DOHH2 (cell line): ENCODE results near the gene PES1.

Experiments used
- H3F3A ChIP-seq: fragments of 200-600 bp; sonication (generic), shearing (Covaris generic); 2 replicates; pipeline ENCODE4 v1.6.0; 2016; ENCODE audit warnings: antibody characterized with exemption, mild to moderate bottlenecking; ENCODE audit not compliant: control insufficient read depth, insufficient read depth
- H3K27ac ChIP-seq: fragments of 200-600 bp; sonication (generic); 2 replicates; pipeline ENCODE4 v1.5.1; 2014; ENCODE audit warnings: low read depth, mild to moderate bottlenecking, low read length, moderate library complexity
- H3K27me3 ChIP-seq: fragments of 200-600 bp; sonication (generic); 2 replicates; pipeline ENCODE4 v1.6.1; 2014; ENCODE audit warnings: mild to moderate bottlenecking, low read length, mixed read lengths; ENCODE audit not compliant: control insufficient read depth
- H3K36me3 ChIP-seq: fragments of 200-600 bp; sonication (generic); 2 replicates; pipeline ENCODE4 v1.6.1; 2014; ENCODE audit warnings: mild to moderate bottlenecking, low read length, moderate library complexity, mixed read lengths; ENCODE audit not compliant: control insufficient read depth
- H3K4me1 ChIP-seq: fragments of 200-600 bp; sonication (generic); 2 replicates; pipeline ENCODE4 v1.6.1; 2014; ENCODE audit warnings: mild to moderate bottlenecking, low read length, mixed read lengths; ENCODE audit not compliant: control insufficient read depth
- H3K4me2 ChIP-seq: fragments of 200-600 bp; sonication (generic); 2 replicates; pipeline ENCODE4 v1.6.0; 2014; ENCODE audit warnings: mild to moderate bottlenecking, low read length, moderate library complexity
- H3K4me3 ChIP-seq: fragments of 200-600 bp; sonication (generic); 2 replicates; pipeline ENCODE4 v1.5.1; 2014; ENCODE audit warnings: mild to moderate bottlenecking, low read length, mixed read lengths
- H3K79me2 ChIP-seq: fragments of 200-600 bp; sonication (generic); 2 replicates; pipeline ENCODE4 v1.6.1; 2014; ENCODE audit warnings: mild to moderate bottlenecking, low read length, mixed read lengths; ENCODE audit not compliant: control insufficient read depth
- H3K9me2 ChIP-seq: fragments of 200-600 bp; sonication (generic); replicated peaks from 2 replicates; pipeline ENCODE4 v1.6.1; 2014; ENCODE audit warnings: mild to moderate bottlenecking, low read length, mixed read lengths; ENCODE audit not compliant: control insufficient read depth
- H3K9me3 ChIP-seq: fragments of 200-600 bp; sonication (generic); 2 replicates; pipeline ENCODE4 v1.6.1; 2014; ENCODE audit warnings: antibody characterized with exemption, low read length, mixed read lengths; ENCODE audit not compliant: control insufficient read depth, insufficient read depth
- H4K20me1 ChIP-seq: fragments of 200-600 bp; sonication (generic); 2 replicates; pipeline ENCODE4 v1.6.0; 2014; ENCODE audit warnings: low read depth, mild to moderate bottlenecking, antibody characterized with exemption, low read length, moderate library complexity; ENCODE audit not compliant: control insufficient read depth, insufficient read depth
- EZH2phosphoT487 ChIP-seq: fragments of 200-600 bp; sonication (generic); IDR thresholded peaks from 2 replicates; pipeline ENCODE4 v1.6.1; 2017; ENCODE audit warnings: borderline replicate concordance, mild to moderate bottlenecking, antibody characterized with exemption, low read length, moderate library complexity, mixed read lengths
- TF ChIP-seq, protein P1 (sequence below): fragments of 200-600 bp; sonication (generic); IDR thresholded peaks from one replicate; pipeline ENCODE4 v1.5.1; 2014; ENCODE audit warnings: antibody characterized with exemption, mild to moderate bottlenecking, low read depth, low read length; ENCODE audit not compliant: poor library complexity, severe bottlenecking

PES1 gene

DNA sequence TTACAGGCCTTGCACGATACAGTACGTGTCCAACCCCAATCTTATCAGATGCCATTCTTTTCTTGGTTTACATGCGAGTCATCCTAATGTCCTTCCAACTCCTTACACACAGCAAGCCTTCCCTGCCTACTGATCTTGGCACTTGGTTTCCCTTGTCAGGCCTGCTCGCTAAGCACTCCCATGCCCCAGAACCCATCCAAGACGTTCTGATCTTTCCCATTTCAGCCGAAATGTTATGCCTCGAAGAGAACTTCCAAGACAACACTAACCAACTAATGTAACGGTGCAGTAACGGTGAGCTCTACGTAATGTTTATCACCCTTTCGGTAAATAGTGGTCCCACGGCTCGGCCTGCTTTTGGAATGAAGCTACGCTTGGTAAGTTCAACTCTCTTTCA, 521 bp downstream of the PES1 start:
- H3K9me3 ChIP-seq, result no peaks in the 10 kb centered on the region
- H3F3A ChIP-seq, result no peaks in the 10 kb centered on the region
- H3K27me3 ChIP-seq, result peaks cover 2% of the 10 kb centered on the region; the same call in 1 of the 2 replicates
- H3K4me2 ChIP-seq, result peak overlapping the region; percentile 73
- H3K27ac ChIP-seq, result 0 out of 2 replicates have a peak overlapping the region, but pooled peaks have one; percentile 70
- H3K4me1 ChIP-seq, result peaks cover 15% of the 10 kb centered on the region
- peaks cover 52% of the 10 kb centered on the region for H3K36me3 ChIP-seq
- H4K20me1 ChIP-seq, result peaks cover 17% of the 10 kb centered on the region; the same call in 1 of the 2 replicates
- no peaks in the 10 kb centered on the region for H3K9me2 ChIP-seq
- TF ChIP-seq, protein P1, sequence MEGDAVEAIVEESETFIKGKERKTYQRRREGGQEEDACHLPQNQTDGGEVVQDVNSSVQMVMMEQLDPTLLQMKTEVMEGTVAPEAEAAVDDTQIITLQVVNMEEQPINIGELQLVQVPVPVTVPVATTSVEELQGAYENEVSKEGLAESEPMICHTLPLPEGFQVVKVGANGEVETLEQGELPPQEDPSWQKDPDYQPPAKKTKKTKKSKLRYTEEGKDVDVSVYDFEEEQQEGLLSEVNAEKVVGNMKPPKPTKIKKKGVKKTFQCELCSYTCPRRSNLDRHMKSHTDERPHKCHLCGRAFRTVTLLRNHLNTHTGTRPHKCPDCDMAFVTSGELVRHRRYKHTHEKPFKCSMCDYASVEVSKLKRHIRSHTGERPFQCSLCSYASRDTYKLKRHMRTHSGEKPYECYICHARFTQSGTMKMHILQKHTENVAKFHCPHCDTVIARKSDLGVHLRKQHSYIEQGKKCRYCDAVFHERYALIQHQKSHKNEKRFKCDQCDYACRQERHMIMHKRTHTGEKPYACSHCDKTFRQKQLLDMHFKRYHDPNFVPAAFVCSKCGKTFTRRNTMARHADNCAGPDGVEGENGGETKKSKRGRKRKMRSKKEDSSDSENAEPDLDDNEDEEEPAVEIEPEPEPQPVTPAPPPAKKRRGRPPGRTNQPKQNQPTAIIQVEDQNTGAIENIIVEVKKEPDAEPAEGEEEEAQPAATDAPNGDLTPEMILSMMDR, result no peak
- TF ChIP-seq EZH2phosphoT487, result no peak
- H3K79me2 ChIP-seq, result peaks cover 39% of the 10 kb centered on the region
- H3K4me3 ChIP-seq, result peak overlapping the region; percentile 96

DNA sequence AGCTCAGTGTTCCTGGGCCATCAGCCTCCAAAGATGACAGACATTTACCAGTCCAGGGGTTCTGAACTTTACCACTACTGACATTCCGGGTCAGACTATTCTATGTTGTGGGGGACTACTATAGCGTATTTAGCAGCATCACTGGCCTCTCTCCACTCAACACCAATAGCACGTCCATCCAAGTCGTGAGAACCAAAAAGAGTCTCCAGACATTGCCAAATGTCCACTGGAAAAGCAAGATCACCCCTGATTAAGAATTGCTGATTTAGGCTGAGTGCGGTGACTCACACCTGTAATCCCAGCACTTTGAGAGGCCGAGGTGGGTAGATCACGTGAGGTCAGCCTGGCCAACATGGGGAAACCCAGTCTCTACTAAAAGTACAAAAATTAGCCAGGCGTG, 5.3 kb downstream of the PES1 start:
- peaks cover 17% of the 10 kb centered on the region; the same call in 1 of the 2 replicates for H4K20me1 ChIP-seq
- H3F3A ChIP-seq, result no peaks in the 10 kb centered on the region
- H3K4me1 ChIP-seq, result peaks cover 11% of the 10 kb centered on the region
- peaks cover 97% of the 10 kb centered on the region for H3K36me3 ChIP-seq
- H3K79me2 ChIP-seq, result peaks cover 38% of the 10 kb centered on the region
- H3K27me3 ChIP-seq, result no peaks in the 10 kb centered on the region
- H3K27ac ChIP-seq, result no peak overlapping the region
- H3K4me3 ChIP-seq, result no peak overlapping the region
- H3K9me2 ChIP-seq, result no peaks in the 10 kb centered on the region
- no peak for TF ChIP-seq EZH2phosphoT487
- TF ChIP-seq, protein P1, result no peak
- no peak overlapping the region for H3K4me2 ChIP-seq
- no peaks in the 10 kb centered on the region for H3K9me3 ChIP-seq

DNA sequence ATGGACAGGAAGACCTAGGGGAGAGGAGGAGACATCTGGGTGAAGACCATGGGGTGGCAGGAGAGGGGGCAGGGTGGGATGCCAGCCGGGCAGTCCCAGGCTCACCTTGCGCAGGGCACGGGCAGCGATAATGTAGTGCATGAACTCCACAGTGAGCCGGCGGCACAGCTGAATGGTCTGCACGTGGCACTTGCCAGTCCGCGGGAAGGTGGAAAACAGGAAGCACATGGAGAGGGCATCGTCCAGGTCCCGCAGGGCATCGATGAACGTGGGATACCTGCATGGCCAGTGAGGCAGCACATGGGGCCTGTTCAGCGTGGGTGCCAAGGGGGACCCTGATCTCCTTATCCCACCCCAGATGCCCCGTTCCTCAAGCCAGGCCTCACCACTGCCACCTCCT, 7.3 kb downstream of the PES1 start:
- Histone ChIP-seq H3K27me3 (no peaks in the 10 kb centered on the region), H4K20me1 (no peaks in the 10 kb centered on the region; the same call in 1 of the 2 replicates), H3K4me3 (no peak overlapping the region), H3K36me3 (peaks cover 97% of the 10 kb centered on the region), H3K9me2 (no peaks in the 10 kb centered on the region), H3K9me3 (no peaks in the 10 kb centered on the region), H3K27ac (no peak overlapping the region), H3K4me2 (no peak overlapping the region), H3K4me1 (no peaks in the 10 kb centered on the region), H3K79me2 (peaks cover 18% of the 10 kb centered on the region), H3F3A (no peaks in the 10 kb centered on the region)
- TF ChIP-seq, protein P1, result no peak
- no peak for TF ChIP-seq EZH2phosphoT487
